CD4-positive, alpha-beta memory T cell (primary cell): ENCODE data around the gene CCDC9. TPM values are rescaled to one million over a fixed set of nuclear protein-coding genes. Genes with fewer than 3 reads are reported as not detected.
"Not testable (repeated sequence)": the region's sequence is repeated elsewhere in the genome, so short reads cannot be mapped to it uniquely, and the experiment has no call there.

Source experiments
- CTCF ChIA-PET: fragments of 350-600 bp; sonication (Branson Sonifier 250); formaldehyde crosslinking; loops from one replicate; lab custom pipeline; 2021; ENCODE audit warnings: inconsistent platforms; ENCODE audit not compliant: partially characterized antibody; lab: Charles Lee
- POLR2A ChIA-PET: fragments of 350-600 bp; sonication (Branson Sonifier 250); formaldehyde crosslinking; loops from one replicate; lab custom pipeline; 2021; ENCODE audit not compliant: partially characterized antibody; lab: Charles Lee
- DNase-seq, 5 donors: peaks; one replicate each; pipeline versions ENCODE4 v3.0.0 to v3.0.0-alpha.2; 2020 to 2022; ENCODE audit warnings: mixed read lengths in 1 of 5
- H3K27ac ChIP-seq: one replicate; pipeline ENCODE4 v1.7.0; 2013; ENCODE audit warnings: low read depth, low read length
- H3K27me3 ChIP-seq: 2 replicates; pipeline ENCODE4 v1.7.0; 2013; ENCODE audit warnings: mild to moderate bottlenecking, low read length, moderate library complexity; ENCODE audit not compliant: insufficient read depth
- H3K36me3 ChIP-seq: 2 replicates; pipeline ENCODE4 v1.7.0; 2013; ENCODE audit warnings: mild to moderate bottlenecking, low read length, moderate library complexity; ENCODE audit not compliant: insufficient read depth
- H3K4me1 ChIP-seq: 2 replicates; pipeline ENCODE4 v1.7.0; 2013; ENCODE audit warnings: mild to moderate bottlenecking, low read length, moderate library complexity; ENCODE audit not compliant: insufficient read depth
- H3K4me3 ChIP-seq, 2 donors: one replicate each; pipeline ENCODE4 v1.7.0; 2013; ENCODE audit warnings: low read length in 2 of 2, mild to moderate bottlenecking in 1 of 2
- H3K9me3 ChIP-seq, 2 donors: one replicate each; pipeline ENCODE4 v1.7.0; 2013; ENCODE audit warnings: low read length in 2 of 2, control low read depth in 1 of 2; ENCODE audit not compliant: control insufficient read depth in 1 of 2
- H3K27ac Mint-ChIP-seq, 7 donors: one replicate each; pipeline ENCODE4 v1.8.0; 2020 to 2021; ENCODE audit warnings: mixed read lengths in 7 of 7, mild to moderate bottlenecking in 6 of 7, inconsistent platforms in 3 of 7, moderate library complexity in 3 of 7
- H3K27me3 Mint-ChIP-seq, 2 donors: one replicate each; pipeline ENCODE4 v1.8.0; 2020 to 2021; ENCODE audit warnings: mixed read lengths in 2 of 2
- H3K36me3 Mint-ChIP-seq, 2 donors: one replicate each; pipeline ENCODE4 v1.8.0; 2020 to 2021; ENCODE audit warnings: mixed read lengths in 2 of 2, inconsistent platforms in 1 of 2, mild to moderate bottlenecking in 1 of 2
- H3K4me1 Mint-ChIP-seq, 4 donors: one replicate each; pipeline ENCODE4 v1.8.0; 2020 to 2021; ENCODE audit warnings: mixed read lengths in 4 of 4, mild to moderate bottlenecking in 1 of 4
- H3K4me3 Mint-ChIP-seq, 8 donors: one replicate each; pipeline ENCODE4 v1.8.0; 2020 to 2021; ENCODE audit warnings: mixed read lengths in 8 of 8, mild to moderate bottlenecking in 7 of 8, moderate library complexity in 6 of 8, inconsistent platforms in 3 of 8
- H3K9me3 Mint-ChIP-seq, 8 donors: one replicate each; pipeline ENCODE4 v1.8.0; 2020 to 2021; ENCODE audit warnings: mixed read lengths in 8 of 8, mild to moderate bottlenecking in 5 of 8, inconsistent platforms in 3 of 8, moderate library complexity in 1 of 8
- intact Hi-C: fragments of 100-400 bp; cut with micrococcal nuclease; formaldehyde crosslinking; loops from one replicate; pipeline ENCODE4 v1.15.1; 2023
- polyA plus RNA-seq, 2 donors: library from polyadenylated mRNA; unstranded; fragments of 300-500 nt; fragmentation: Illumina TruSeq; gene quantifications; one replicate each; pipeline ENCODE4 v1.2.3, GENCODE V29; 2021
- total RNA-seq, 2 experiments: library from RNA; stranded (reverse); gene quantifications; one replicate each; pipeline ENCODE4 v1.2.3, GENCODE V29; 2021

The CCDC9 gene
- total and polyA plus RNA-seq, 4 experiments from 2014 or later, result 4.6 to 40.4 (median 25.7) TPM

DNA sequence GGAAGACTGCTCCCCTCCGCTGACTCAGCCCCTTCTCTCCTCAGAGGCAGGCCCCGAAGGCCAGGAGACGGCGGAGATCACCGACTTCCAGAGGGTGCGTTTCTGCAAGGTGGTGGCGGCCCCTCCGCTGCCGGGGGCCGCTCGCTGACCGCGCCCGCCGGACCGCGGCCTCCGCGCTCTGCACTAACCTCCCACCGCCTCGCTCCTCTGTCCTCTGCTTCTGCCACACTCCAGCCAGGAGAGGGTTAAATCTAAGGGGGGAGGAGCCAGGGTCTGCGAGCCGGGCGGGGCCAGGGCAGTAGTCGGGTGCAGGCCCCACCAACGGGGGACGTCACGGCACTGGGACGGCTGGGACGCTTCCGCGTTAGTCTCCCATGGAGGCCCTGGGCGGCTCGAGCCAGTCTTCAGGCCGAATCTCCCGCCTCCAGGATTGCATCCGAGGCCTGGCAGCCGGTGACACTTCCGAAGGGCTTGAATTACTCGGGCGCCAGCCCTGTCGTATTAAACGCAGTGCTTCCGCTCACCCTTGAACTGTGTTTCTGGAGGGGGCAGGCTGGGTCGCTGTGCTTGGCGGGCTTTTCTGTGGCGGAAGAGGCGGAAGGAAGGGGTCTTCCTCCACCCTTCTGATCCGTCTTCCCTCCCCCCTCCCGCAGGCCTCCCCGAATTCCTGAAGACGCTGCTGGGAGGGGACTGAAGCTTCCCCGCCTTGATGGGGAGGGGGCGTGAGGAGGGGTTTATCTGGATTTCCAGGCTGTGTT is 17.2 kb downstream of the CCDC9 start:
- intact Hi-C loops, result loop anchor here (1.0 to 2.0 kb wide), 7 partner anchors 17 to 505 kb away; partner anchors contain the start of genes BBC3, CCDC9, DHX34 and SELENOW
- peaks cover 9 to 39% of the 10 kb centered on the region in 2 donors for H3K36me3 Mint-ChIP-seq
- H3K4me1 ChIP-seq, result peaks cover 19% of the 10 kb centered on the region
- peaks cover 8% of the 10 kb centered on the region for H3K36me3 ChIP-seq
- H3K27me3 ChIP-seq, result no peaks in the 10 kb centered on the region
- DNase-seq, result peak; percentile 87 to 92 (median 89)
- no peaks in the 10 kb centered on the region for H3K9me3 Mint-ChIP-seq
- H3K27me3 Mint-ChIP-seq, result no peaks in the 10 kb centered on the region
- peak overlapping the region; percentile 92 to 99 (median 97) for H3K4me3 Mint-ChIP-seq
- H3K4me3 ChIP-seq, result peak overlapping the region; percentile 89 to 100
- ChIA-PET CTCF (interaction anchor here (0.6 to 3.8 kb wide), 8 partner anchors 11 to 158 kb away, joined by 3 to 33 read pairs (median 4); no protein-coding TSS in a partner anchor), POLR2A (interaction anchor here (0.6 to 3.3 kb wide), 25 partner anchors 11 to 1048 kb away, joined by 3 to 120 read pairs (median 6); partner anchors contain the start of genes CALM3, CCDC9, DHX34 and KPTN)
- H3K4me1 Mint-ChIP-seq, result peaks cover 15 to 33% (median 19%) of the 10 kb centered on the region in 4 donors
- H3K9me3 ChIP-seq, result no peaks in the 10 kb centered on the region
- H3K27ac Mint-ChIP-seq, result peak overlapping the region; percentile 97 to 99 (median 99)
- peak overlapping the region; percentile 96 for H3K27ac ChIP-seq

DNA sequence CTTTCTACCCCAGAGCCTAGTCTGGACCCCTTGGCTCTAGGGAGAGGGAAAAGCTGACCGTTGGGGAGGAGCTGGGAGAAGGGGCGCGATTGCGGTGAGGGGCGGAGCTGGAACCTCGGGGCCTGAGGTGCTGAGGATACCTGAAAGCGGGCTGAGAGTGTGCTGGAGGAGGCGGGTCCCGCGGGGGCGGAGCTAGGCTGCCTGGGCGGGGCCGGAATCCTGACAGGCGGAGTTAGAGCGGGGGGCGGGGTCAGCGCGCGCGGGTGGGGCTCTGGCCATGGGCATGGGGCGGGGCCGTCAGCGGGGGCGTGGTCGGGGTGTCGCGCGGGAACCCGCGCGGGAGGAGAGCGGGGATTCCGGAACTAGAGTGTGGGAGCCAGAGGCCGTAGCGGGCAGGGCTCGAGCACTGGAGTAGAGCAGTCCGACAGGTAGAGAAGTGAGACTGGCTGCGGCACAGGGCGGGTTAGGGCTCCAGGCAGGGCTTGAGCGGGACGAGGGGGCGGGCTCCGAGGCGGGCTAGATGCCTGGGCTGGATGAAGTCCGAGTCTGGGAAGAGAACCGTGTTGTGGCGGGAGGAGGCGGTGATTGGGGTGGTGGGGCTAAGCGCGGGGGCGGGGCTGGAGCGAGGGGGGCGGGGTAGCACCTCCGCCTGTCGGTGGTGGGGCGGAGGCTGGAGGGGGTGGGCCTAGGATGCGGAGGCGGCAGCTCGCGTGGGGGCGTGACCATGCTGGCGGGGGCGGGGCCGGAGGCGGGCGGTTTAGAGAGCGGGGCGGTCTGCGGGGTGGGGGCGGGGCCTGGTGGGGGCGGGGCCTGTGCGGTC is 18.0 kb downstream of the CCDC9 start, which contains the start of gene INAFM1:
INAFM1 (plus strand) TSS at position 815 of the 820 bp plus-strand sequence. CDS start 35 bp downstream, outside the sequence.
- H3K27me3 Mint-ChIP-seq, result no peaks in the 10 kb centered on the region
- H3K27ac ChIP-seq, result peak within 1 kb of the TSS; percentile 96
- peak within 1 kb of the TSS; percentile 97 to 99 (median 99) for H3K27ac Mint-ChIP-seq
- peaks cover 8% of the 10 kb centered on the region for H3K36me3 ChIP-seq
- peaks cover 15 to 33% (median 19%) of the 10 kb centered on the region in 4 donors for H3K4me1 Mint-ChIP-seq
- intact Hi-C loops, result loop anchor here (1.0 to 2.0 kb wide), 7 partner anchors 18 to 504 kb away; partner anchors contain the start of genes BBC3, CCDC9, DHX34 and SELENOW
- peak within 1 kb of the TSS; percentile 92 to 99 (median 97) for H3K4me3 Mint-ChIP-seq
- peaks cover 5 to 36% of the 10 kb centered on the region in 2 donors for H3K36me3 Mint-ChIP-seq
- peak within 1 kb of the TSS; percentile 89 to 100 for H3K4me3 ChIP-seq
- CTCF ChIA-PET, result interaction anchor here (0.6 to 3.8 kb wide), 9 partner anchors 10 to 159 kb away, joined by 3 to 33 read pairs (median 4); no protein-coding TSS in a partner anchor
- no peaks in the 10 kb centered on the region for H3K27me3 ChIP-seq
- no peaks in the 10 kb centered on the region for H3K9me3 Mint-ChIP-seq
- H3K4me1 ChIP-seq, result peaks cover 19% of the 10 kb centered on the region
- DNase-seq, result peak; percentile 98 to 100 (median 98)
- H3K9me3 ChIP-seq, result no peaks in the 10 kb centered on the region
- POLR2A ChIA-PET, result interaction anchor here (0.6 to 3.3 kb wide), 33 partner anchors 10 to 1345 kb away, joined by 3 to 120 read pairs (median 5); partner anchors contain the start of genes CALM3, CCDC9, DHX34 and KPTN

GRCh38 chr19:47274891-47275761 is 18.8 kb downstream of the CCDC9 start:
- Histone ChIP-seq H3K36me3 (peaks cover 8% of the 10 kb centered on the region), H3K27ac (peak overlapping the region; percentile 39), H3K9me3 (no peaks in the 10 kb centered on the region), H3K27me3 (no peaks in the 10 kb centered on the region), H3K4me3 (peak overlapping the region in 1 of 2 donors; percentile 43), H3K4me1 (peaks cover 19% of the 10 kb centered on the region)
- POLR2A ChIA-PET, result interaction anchor here (0.5 to 3.3 kb wide), 24 partner anchors 9 to 1544 kb away, joined by 3 to 120 read pairs (median 5); partner anchors contain the start of genes CALM3, CCDC9, DHX34 and FBXO46
- H3K4me1 Mint-ChIP-seq, result peaks cover 17 to 33% (median 20%) of the 10 kb centered on the region in 4 donors
- peak overlapping the region; percentile 63 to 90 (median 76) for H3K27ac Mint-ChIP-seq
- peak overlapping the region; percentile 66 to 92 (median 80) for H3K4me3 Mint-ChIP-seq
- peak in 1 of 5 donors; percentile 56 for DNase-seq
- CTCF ChIA-PET, result interaction anchor here (0.6 to 3.8 kb wide), 7 partner anchors 9 to 76 kb away, joined by 3 to 33 read pairs (median 3); no protein-coding TSS in a partner anchor
- peaks cover 3 to 28% of the 10 kb centered on the region in 2 donors for H3K36me3 Mint-ChIP-seq
- no peaks in the 10 kb centered on the region for H3K27me3 Mint-ChIP-seq
- no peaks in the 10 kb centered on the region for H3K9me3 Mint-ChIP-seq
- intact Hi-C loops, result loop anchor here (1.0 to 2.0 kb wide), 7 partner anchors 19 to 503 kb away; partner anchors contain the start of genes BBC3, CCDC9, DHX34 and SELENOW

- Histone ChIP-seq H3K36me3 (peaks cover 5% of the 10 kb centered on the region), H3K27ac (no peak overlapping the region), H3K27me3 (no peaks in the 10 kb centered on the region), H3K9me3 (no peaks in the 10 kb centered on the region), H3K4me3 (no peak overlapping the region), H3K4me1 (peaks cover 19% of the 10 kb centered on the region)
- CTCF ChIA-PET, result interaction anchor here (0.6 to 3.8 kb wide), 6 partner anchors 9 to 145 kb away, joined by 3 to 33 read pairs (median 3); partner anchors contain the start of gene SAE1
- H3K36me3 Mint-ChIP-seq, result peaks cover 0 to 21% of the 10 kb centered on the region in 2 donors
- intact Hi-C loops, result loop anchor here (2.0 kb wide), 1 partner anchor 45 kb away; the partner anchor contains the start of gene BBC3
- H3K27ac Mint-ChIP-seq, result peak overlapping the region; percentile 63 to 90 (median 76)
- peaks cover 17 to 33% (median 20%) of the 10 kb centered on the region in 4 donors for H3K4me1 Mint-ChIP-seq
- H3K9me3 Mint-ChIP-seq, result no peaks in the 10 kb centered on the region
- peak overlapping the region; percentile 11 to 83 (median 78) for H3K4me3 Mint-ChIP-seq
- no peaks in the 10 kb centered on the region for H3K27me3 Mint-ChIP-seq
- no peak for DNase-seq
- POLR2A ChIA-PET, result interaction anchor here (0.6 to 3.3 kb wide), 11 partner anchors 8 to 675 kb away, joined by 3 to 120 read pairs (median 7); partner anchors contain the start of genes CALM3, CCDC9, KPTN and ZC3H4
Observed at GRCh38 chr19:47275791-47276461, 19.6 kb downstream of the CCDC9 start.

DNA sequence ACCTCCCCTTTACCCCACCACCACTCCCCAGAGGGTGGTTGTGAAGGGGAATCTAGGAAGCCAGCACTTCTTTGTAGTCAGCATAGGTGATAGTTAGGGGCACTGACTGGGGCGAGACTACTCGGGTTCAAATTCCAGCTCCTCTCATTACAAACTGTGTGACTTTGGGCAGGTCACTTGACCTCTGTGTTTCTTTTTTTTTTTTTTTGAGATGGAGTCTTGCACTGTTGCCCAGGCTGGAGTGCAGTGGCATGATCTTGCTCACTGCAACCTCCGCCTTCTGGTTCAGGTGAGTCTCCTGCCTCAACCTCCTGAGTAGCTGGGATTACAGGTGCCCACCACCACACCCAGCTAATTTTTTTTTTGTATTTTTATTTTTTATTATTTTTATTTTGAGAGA is 20.2 kb downstream of the CCDC9 start:
- H3K27me3 ChIP-seq, H3K9me3 Mint-ChIP-seq, H3K4me3 ChIP-seq, H3K36me3 ChIP-seq, H3K27ac ChIP-seq, H3K27me3 Mint-ChIP-seq, DNase-seq, H3K9me3 ChIP-seq, intact Hi-C loops: not testable (repeated sequence)
- H3K36me3 Mint-ChIP-seq, result peaks cover 0 to 19% of the 10 kb centered on the region in 2 donors
- ChIA-PET CTCF (interaction anchor here (0.6 to 3.8 kb wide), 6 partner anchors 8 to 500 kb away, joined by 3 to 33 read pairs (median 4); partner anchors contain the start of gene SAE1), POLR2A (interaction anchor here (0.6 to 3.3 kb wide), 4 partner anchors 51 to 207 kb away, joined by 3 to 29 read pairs (median 3); partner anchors contain the start of genes KPTN and ZC3H4)
- peaks cover 17 to 33% (median 20%) of the 10 kb centered on the region in 4 donors for H3K4me1 Mint-ChIP-seq
- H3K4me3 Mint-ChIP-seq, result peak overlapping the region in 3 of 8 donors; percentile 49 to 82 (median 78)
- peaks cover 19% of the 10 kb centered on the region for H3K4me1 ChIP-seq
- peak overlapping the region in 4 of 7 donors; percentile 22 to 59 (median 34) for H3K27ac Mint-ChIP-seq
